GM23248 (cell line): Measurements from ENCODE around the gene TTBK2. TPM values are rescaled to one million over a fixed set of nuclear protein-coding genes. Genes with fewer than 3 reads are reported as not detected.
"Not testable (repeated sequence)": the region's sequence is repeated elsewhere in the genome, so short reads cannot be mapped to it uniquely, and the experiment has no call there.

Source experiments
- DNase-seq: peaks from one replicate; pipeline ENCODE4 v3.0.0-alpha.2; 2015
- H2AFZ ChIP-seq: fragments of 200-600 bp; sonication (generic); 2 replicates; pipeline ENCODE4 v1.6.1; 2016; ENCODE audit warnings: antibody characterized with exemption
- H3F3A ChIP-seq: fragments of 200-600 bp; sonication (generic); 2 replicates; pipeline ENCODE4 v1.6.1; 2016; ENCODE audit warnings: mild to moderate bottlenecking, antibody characterized with exemption, mixed run types; ENCODE audit not compliant: insufficient read depth
- H3K27ac ChIP-seq: fragments of 200-600 bp; sonication (generic); 2 replicates; pipeline ENCODE4 v1.5.1; 2016; ENCODE audit warnings: mild to moderate bottlenecking
- H3K27me3 ChIP-seq: fragments of 200-600 bp; sonication (generic); replicated peaks from 2 replicates; pipeline ENCODE4 v1.6.1; 2016; ENCODE audit warnings: mild to moderate bottlenecking; ENCODE audit not compliant: insufficient read depth
- H3K36me3 ChIP-seq: fragments of 200-600 bp; sonication (generic); 2 replicates; pipeline ENCODE4 v1.6.1; 2016; ENCODE audit warnings: low read depth, mild to moderate bottlenecking
- H3K4me1 ChIP-seq: fragments of 200-600 bp; sonication (generic); 2 replicates; pipeline ENCODE4 v1.6.1; 2016; ENCODE audit warnings: mild to moderate bottlenecking; ENCODE audit not compliant: insufficient read depth
- H3K4me2 ChIP-seq: fragments of 200-600 bp; sonication (generic); one replicate; pipeline ENCODE4 v1.6.1; 2016; ENCODE audit warnings: mild to moderate bottlenecking; ENCODE audit not compliant: unreplicated experiment
- H3K4me3 ChIP-seq: fragments of 200-600 bp; sonication (generic); 2 replicates; pipeline ENCODE4 v1.5.1; 2016; ENCODE audit warnings: mild to moderate bottlenecking
- H3K79me2 ChIP-seq: fragments of 200-600 bp; sonication (generic); 2 replicates; pipeline ENCODE4 v1.6.1; 2016; ENCODE audit warnings: mild to moderate bottlenecking; ENCODE audit not compliant: insufficient read depth
- H3K9ac ChIP-seq: fragments of 200-600 bp; sonication (generic); 2 replicates; pipeline ENCODE4 v1.6.1; 2016; ENCODE audit warnings: mild to moderate bottlenecking
- H3K9me2 ChIP-seq: fragments of 200-600 bp; sonication (generic); 2 replicates; pipeline ENCODE4 v1.6.1; 2016; ENCODE audit warnings: mixed run types, mild to moderate bottlenecking, moderate library complexity; ENCODE audit not compliant: insufficient read depth
- H3K9me3 ChIP-seq: fragments of 200-600 bp; sonication (generic); one replicate; pipeline ENCODE4 v1.6.1; 2017; ENCODE audit warnings: low read depth
- H4K20me1 ChIP-seq: fragments of 200-600 bp; sonication (generic); 2 replicates; pipeline ENCODE4 v1.6.0; 2016; ENCODE audit not compliant: insufficient read depth
- EZH2 ChIP-seq: fragments of 200-600 bp; sonication (generic); IDR thresholded peaks from 2 replicates; pipeline ENCODE4 v1.6.1; 2018; ENCODE audit warnings: antibody characterized with exemption, mild to moderate bottlenecking; ENCODE audit not compliant: insufficient read depth, poor library complexity, severe bottlenecking
- EZH2phosphoT487 ChIP-seq: fragments of 200-600 bp; sonication (generic); IDR thresholded peaks from 2 replicates; pipeline ENCODE4 v1.6.1; 2018; ENCODE audit warnings: antibody characterized with exemption, moderate library complexity, mild to moderate bottlenecking, low read depth; ENCODE audit not compliant: insufficient read depth
- WGBS, 2 experiments: methylation state at CpG; one replicate each; pipeline ENCODE4 v1.1.6; 2015 to 2017; ENCODE audit warnings: low lambda C conversion rate in 2 of 2, low coverage in 1 of 2; ENCODE audit errors: missing lambda C conversion rate in 2 of 2; 5-methylcytosine and 5-hydroxymethylcytosine counted together
- in situ Hi-C: fragments of 300-500 bp; cut with MboI; formaldehyde crosslinking; loops from 2 replicates; pipeline ENCODE4 v1.15.0; 2020
- polyA plus RNA-seq: library from polyadenylated mRNA; unstranded; fragments of >200 nt; fragmentation: Nextera tagmentation; extraction: Ambion mirVana; gene quantifications from 2 replicates; pipeline ENCODE4 v1.2.1, GENCODE V29; 2016
- total RNA-seq: library from RNA; depleted of rRNA; stranded (reverse); fragments of >200 nt; shearing (Covaris generic); gene quantifications from 2 replicates; pipeline ENCODE4 v1.2.3, GENCODE V29; 2014

Gene TTBK2
- total and polyA plus RNA-seq, 2 experiments from 2014 or later, result 5.1 to 6.3 TPM

- in situ Hi-C loops, result no loop called here
- DNase-seq, result peak; percentile 50
- H3K27ac ChIP-seq, result no peak overlapping the region
- peaks cover 45% of the 10 kb centered on the region for H3K79me2 ChIP-seq
- H3K27me3 ChIP-seq, result no peaks in the 10 kb centered on the region
- no peaks in the 10 kb centered on the region; the same call in 1 of the 2 replicates for H4K20me1 ChIP-seq
- TF ChIP-seq EZH2phosphoT487 (no peak), EZH2 (no peak)
- H2AFZ ChIP-seq, result no peak overlapping the region
- H3K36me3 ChIP-seq, result no peaks in the 10 kb centered on the region
- H3K4me2 ChIP-seq, result no peak overlapping the region
- no peaks in the 10 kb centered on the region for H3K9me3 ChIP-seq
- H3K9ac ChIP-seq, result no peak overlapping the region
- H3K9me2 ChIP-seq, result no peaks in the 10 kb centered on the region
- H3F3A ChIP-seq, result peaks cover 7% of the 10 kb centered on the region; the same call in 1 of the 2 replicates
- H3K4me3 ChIP-seq, result no peak overlapping the region
- 87 to 91% methylated on average over 3 of the region's 3 CpGs for WGBS, 2 experiments
- H3K4me1 ChIP-seq, result peaks cover 19% of the 10 kb centered on the region
Observed at GRCh38 chr15:42891569-42891968, 29.0 kb downstream of the TTBK2 start.

- Histone ChIP-seq H3K9me3 (no peaks in the 10 kb centered on the region), H3K4me1 (peaks cover 19% of the 10 kb centered on the region), H3K79me2 (peaks cover 48% of the 10 kb centered on the region), H3F3A (peaks cover 7% of the 10 kb centered on the region; the same call in 1 of the 2 replicates), H3K4me2 (peak overlapping the region; percentile 30), H3K4me3 (no peak overlapping the region), H4K20me1 (no peaks in the 10 kb centered on the region; the same call in 1 of the 2 replicates), H3K36me3 (no peaks in the 10 kb centered on the region), H2AFZ (no peak overlapping the region), H3K27ac (peak overlapping the region; percentile 53), H3K9me2 (no peaks in the 10 kb centered on the region), H3K9ac (no peak overlapping the region), H3K27me3 (no peaks in the 10 kb centered on the region)
- in situ Hi-C loops, result no loop called here
- 61 to 63% methylated on average over 2 of the region's 2 CpGs for WGBS, 2 experiments
- TF ChIP-seq EZH2, result no peak
- no peak for TF ChIP-seq EZH2phosphoT487
- DNase-seq, result peak; percentile 64
Observed at GRCh38 chr15:42890161-42890913, 30.2 kb downstream of the TTBK2 start.

- H3K9ac ChIP-seq, H3K4me3 ChIP-seq, H3K9me2 ChIP-seq, H3K36me3 ChIP-seq, H3K27me3 ChIP-seq, H3K9me3 ChIP-seq, in situ Hi-C loops, H3K4me2 ChIP-seq, H4K20me1 ChIP-seq, H3K27ac ChIP-seq, DNase-seq, H3F3A ChIP-seq, H2AFZ ChIP-seq: not testable (repeated sequence)
- H3K79me2 ChIP-seq, result peaks cover 41% of the 10 kb centered on the region
- H3K4me1 ChIP-seq, result peaks cover 19% of the 10 kb centered on the region
- 98 to 100% methylated on average over 3 of the region's 3 CpGs for WGBS, 2 experiments
Observed at GRCh38 chr15:42887384-42887783, 33.2 kb downstream of the TTBK2 start.

GRCh38 chr15:42880121-42880520 lies 40.5 kb downstream of the TTBK2 start:
- H4K20me1 ChIP-seq, result no peaks in the 10 kb centered on the region
- 0 out of 2 replicates have a peak, but pooled peaks cover 11% of the 10 kb centered on the region for H3K79me2 ChIP-seq
- no peak overlapping the region for H3K4me2 ChIP-seq
- no peaks in the 10 kb centered on the region for H3K4me1 ChIP-seq
- H3K9me3 ChIP-seq, result no peaks in the 10 kb centered on the region
- H3K36me3 ChIP-seq, result no peaks in the 10 kb centered on the region
- in situ Hi-C loops, result no loop called here
- no peaks in the 10 kb centered on the region for H3K27me3 ChIP-seq
- no peak for TF ChIP-seq EZH2phosphoT487
- no peak for TF ChIP-seq EZH2
- H2AFZ ChIP-seq, result no peak overlapping the region
- no peaks in the 10 kb centered on the region for H3K9me2 ChIP-seq
- DNase-seq, result no peak
- H3K9ac ChIP-seq, result no peak overlapping the region
- no peaks in the 10 kb centered on the region for H3F3A ChIP-seq
- H3K4me3 ChIP-seq, result no peak overlapping the region
- no peak overlapping the region for H3K27ac ChIP-seq
- WGBS, 2 experiments, result 90 to 100% methylated on average over 1 of the region's 1 CpG
